ENCODE measurements around the gene ITGAL. TPM values are rescaled to one million over a fixed set of nuclear protein-coding genes. Genes with fewer than 3 reads are reported as not detected.

Gene ITGAL
- total and polyA plus RNA-seq, 2 of the 13 experiments (the other 11 are each of a cell fraction or from before 2014, with no cell fraction given) = 0.86 to 1.2 TPM

DNA sequence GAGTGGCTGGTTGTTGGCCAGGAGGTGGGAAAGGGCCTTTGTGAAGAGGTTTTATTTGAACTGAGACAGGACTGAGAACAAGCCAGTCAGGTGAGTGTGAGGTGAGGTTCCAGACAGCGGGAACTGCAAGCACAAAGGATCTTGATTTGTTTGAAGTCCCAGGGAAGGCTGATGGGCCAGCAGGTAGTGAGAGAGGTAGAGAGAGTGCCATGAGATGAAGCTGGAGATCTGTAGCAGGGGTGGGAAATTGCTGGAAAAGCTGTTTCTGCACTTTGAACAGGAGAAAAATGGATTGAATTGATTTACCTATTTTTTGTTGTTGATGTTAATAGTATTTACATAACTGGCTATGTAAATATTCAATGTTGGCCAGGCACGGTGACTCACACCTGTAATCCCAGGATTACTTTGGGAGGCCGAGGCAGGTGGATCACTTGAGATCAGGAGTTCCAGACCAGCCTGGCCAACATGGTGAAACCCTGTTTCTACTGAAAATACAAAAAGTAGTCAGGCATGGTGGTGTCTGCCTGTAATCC, 35.0 kb upstream of the ITGAL start (continued):
- TF ChIP-seq ZNF605 (CRISPR knock-in tag; IDR thresholded peaks at IDR 0.05) (peak; percentile 94), RAD51 (IDR thresholded peaks at IDR 0.05; ENCODE audit: borderline replicate concordance) (no peak), ZBTB3 (CRISPR knock-in tag; IDR thresholded peaks at IDR 0.05; ENCODE audit: borderline replicate concordance, low read depth) (peak; percentile 99), SP5 (CRISPR knock-in tag; IDR thresholded peaks at IDR 0.05; ENCODE audit: borderline replicate concordance, low read depth) (peak; percentile 18; the same call in 1 of the 2 replicates), TOE1 (CRISPR knock-in tag; IDR thresholded peaks at IDR 0.05) (no peak), TCF12 (IDR thresholded peaks at IDR 0.05) (no peak), TCF12 (CRISPR knock-in tag; IDR thresholded peaks at IDR 0.05) (no peak), RARA (CRISPR knock-in tag; IDR thresholded peaks at IDR 0.05) (0 out of 2 replicates have a peak, but pooled peaks have one; percentile 60), ZNF335 (CRISPR knock-in tag; IDR thresholded peaks at IDR 0.05) (no peak), RAD21 (CRISPR knock-in tag; IDR thresholded peaks at IDR 0.05) (peak; percentile 7; the same call in 1 of the 2 replicates), ZNF761 (CRISPR knock-in tag; conservative IDR thresholded peaks at IDR 0.05) (peak; percentile 64; the same call in 1 of the 2 replicates)
- TF ChIP-seq, protein P1, sequence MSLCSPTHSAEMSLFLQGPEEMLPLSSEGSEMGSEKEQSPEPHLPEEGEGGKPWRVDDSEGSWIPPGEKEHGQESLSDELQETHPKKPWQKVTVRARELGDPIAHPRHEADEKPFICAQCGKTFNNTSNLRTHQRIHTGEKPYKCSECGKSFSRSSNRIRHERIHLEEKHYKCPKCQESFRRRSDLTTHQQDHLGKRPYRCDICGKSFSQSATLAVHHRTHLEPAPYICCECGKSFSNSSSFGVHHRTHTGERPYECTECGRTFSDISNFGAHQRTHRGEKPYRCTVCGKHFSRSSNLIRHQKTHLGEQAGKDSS (CRISPR knock-in tag; IDR thresholded peaks at IDR 0.05; ENCODE audit: borderline replicate concordance, low read depth) = peak; percentile 68; the same call in 1 of the 2 replicates
- TF ChIP-seq, protein P2, sequence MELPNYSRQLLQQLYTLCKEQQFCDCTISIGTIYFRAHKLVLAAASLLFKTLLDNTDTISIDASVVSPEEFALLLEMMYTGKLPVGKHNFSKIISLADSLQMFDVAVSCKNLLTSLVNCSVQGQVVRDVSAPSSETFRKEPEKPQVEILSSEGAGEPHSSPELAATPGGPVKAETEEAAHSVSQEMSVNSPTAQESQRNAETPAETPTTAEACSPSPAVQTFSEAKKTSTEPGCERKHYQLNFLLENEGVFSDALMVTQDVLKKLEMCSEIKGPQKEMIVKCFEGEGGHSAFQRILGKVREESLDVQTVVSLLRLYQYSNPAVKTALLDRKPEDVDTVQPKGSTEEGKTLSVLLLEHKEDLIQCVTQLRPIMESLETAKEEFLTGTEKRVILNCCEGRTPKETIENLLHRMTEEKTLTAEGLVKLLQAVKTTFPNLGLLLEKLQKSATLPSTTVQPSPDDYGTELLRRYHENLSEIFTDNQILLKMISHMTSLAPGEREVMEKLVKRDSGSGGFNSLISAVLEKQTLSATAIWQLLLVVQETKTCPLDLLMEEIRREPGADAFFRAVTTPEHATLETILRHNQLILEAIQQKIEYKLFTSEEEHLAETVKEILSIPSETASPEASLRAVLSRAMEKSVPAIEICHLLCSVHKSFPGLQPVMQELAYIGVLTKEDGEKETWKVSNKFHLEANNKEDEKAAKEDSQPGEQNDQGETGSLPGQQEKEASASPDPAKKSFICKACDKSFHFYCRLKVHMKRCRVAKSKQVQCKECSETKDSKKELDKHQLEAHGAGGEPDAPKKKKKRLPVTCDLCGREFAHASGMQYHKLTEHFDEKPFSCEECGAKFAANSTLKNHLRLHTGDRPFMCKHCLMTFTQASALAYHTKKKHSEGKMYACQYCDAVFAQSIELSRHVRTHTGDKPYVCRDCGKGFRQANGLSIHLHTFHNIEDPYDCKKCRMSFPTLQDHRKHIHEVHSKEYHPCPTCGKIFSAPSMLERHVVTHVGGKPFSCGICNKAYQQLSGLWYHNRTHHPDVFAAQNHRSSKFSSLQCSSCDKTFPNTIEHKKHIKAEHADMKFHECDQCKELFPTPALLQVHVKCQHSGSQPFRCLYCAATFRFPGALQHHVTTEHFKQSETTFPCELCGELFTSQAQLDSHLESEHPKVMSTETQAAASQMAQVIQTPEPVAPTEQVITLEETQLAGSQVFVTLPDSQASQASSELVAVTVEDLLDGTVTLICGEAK (IDR thresholded peaks at IDR 0.05) = no peak
- TF ChIP-seq, protein P2 (CRISPR knock-in tag; IDR thresholded peaks at IDR 0.05) = peak; percentile 22; the same call in 1 of the 2 replicates
- TF ChIP-seq, protein P3, sequence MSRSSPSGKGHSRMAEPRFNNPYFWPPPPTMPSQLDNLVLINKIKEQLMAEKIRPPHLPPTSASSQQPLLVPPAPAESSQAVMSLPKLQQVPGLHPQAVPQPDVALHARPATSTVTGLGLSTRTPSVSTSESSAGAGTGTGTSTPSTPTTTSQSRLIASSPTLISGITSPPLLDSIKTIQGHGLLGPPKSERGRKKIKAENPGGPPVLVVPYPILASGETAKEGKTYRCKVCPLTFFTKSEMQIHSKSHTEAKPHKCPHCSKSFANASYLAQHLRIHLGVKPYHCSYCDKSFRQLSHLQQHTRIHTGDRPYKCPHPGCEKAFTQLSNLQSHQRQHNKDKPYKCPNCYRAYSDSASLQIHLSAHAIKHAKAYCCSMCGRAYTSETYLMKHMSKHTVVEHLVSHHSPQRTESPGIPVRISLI (CRISPR knock-in tag; IDR thresholded peaks at IDR 0.05; ENCODE audit: borderline replicate concordance) = peak; percentile 66; the same call in 1 of the 2 replicates
